ENCODE data around the gene ZNF511.

Gene ZNF511

GRCh38 chr10:133292919-133293809 is 15.6 kb upstream of the ZNF511 start:
- DNase-seq (ENCODE audit: low read depth): no peak

GRCh38 chr10:133293810-133294119 is 14.9 kb upstream of the ZNF511 start:
- no peak for DNase-seq (ENCODE audit: low read depth)

GRCh38 chr10:133294189-133294588 is 14.5 kb upstream of the ZNF511 start:
- DNase-seq (ENCODE audit: low read depth): no peak

- no peak for DNase-seq (ENCODE audit: low read depth)
These were observed 13.0 kb upstream of the ZNF511 start for GRCh38 chr10:133295426-133296320.

GRCh38 chr10:133297504-133297903 is 11.2 kb upstream of the ZNF511 start:
- no peak for DNase-seq (ENCODE audit: low read depth)

GRCh38 chr10:133298466-133298865 is 10.2 kb upstream of the ZNF511 start:
- no peak for DNase-seq (ENCODE audit: low read depth)

- DNase-seq (ENCODE audit: low read depth): no peak
These were observed 9.5 kb upstream of the ZNF511 start for GRCh38 chr10:133299224-133299623.

- DNase-seq (ENCODE audit: low read depth): no peak
These were observed 9.0 kb upstream of the ZNF511 start for GRCh38 chr10:133299738-133300137.

GRCh38 chr10:133302230-133302629 is 6.5 kb upstream of the ZNF511 start:
- no peak for DNase-seq (ENCODE audit: low read depth)

GRCh38 chr10:133303206-133303605 is 5.5 kb upstream of the ZNF511 start:
- DNase-seq (ENCODE audit: low read depth): no peak

GRCh38 chr10:133306097-133306476 is 2.6 kb upstream of the ZNF511 start:
- DNase-seq (ENCODE audit: low read depth): no peak

- no peak for DNase-seq (ENCODE audit: low read depth)
These were observed 1.8 kb upstream of the ZNF511 start for GRCh38 chr10:133306941-133307379.

- DNase-seq (ENCODE audit: low read depth): peak; percentile 65
These were observed 816 bp upstream of the ZNF511 start for GRCh38 chr10:133307776-133308420.

- peak; percentile 87 for DNase-seq (ENCODE audit: low read depth)
These were observed 496 bp downstream of the ZNF511 start for GRCh38 chr10:133309100-133309719.

- DNase-seq (ENCODE audit: low read depth): no peak
These were observed 1.1 kb downstream of the ZNF511 start for GRCh38 chr10:133309720-133310398.

- no peak for DNase-seq (ENCODE audit: low read depth)
These were observed 1.7 kb downstream of the ZNF511 start for GRCh38 chr10:133310399-133310755.

- no peak for DNase-seq (ENCODE audit: low read depth)
These were observed 2.1 kb downstream of the ZNF511 start for GRCh38 chr10:133310789-133311188.

GRCh38 chr10:133311570-133311969 is 2.9 kb downstream of the ZNF511 start:
- DNase-seq (ENCODE audit: low read depth): no peak

- no peak for DNase-seq (ENCODE audit: low read depth)
These were observed 3.5 kb downstream of the ZNF511 start for GRCh38 chr10:133312016-133312768.

- DNase-seq (ENCODE audit: low read depth): no peak
These were observed 4.0 kb downstream of the ZNF511 start for GRCh38 chr10:133312769-133313145.

GRCh38 chr10:133313192-133313591 is 4.5 kb downstream of the ZNF511 start:
- DNase-seq (ENCODE audit: low read depth): no peak

Data from stimulated activated CD8-positive, alpha-beta memory T cell treated with anti-CD3 and anti-CD28 coated beads, Interleukin-12 subunit alpha, Interleukin-12 subunit beta, amount 100 ng/mL, for 4 hours (primary cell).